ENCODE measurements around the gene CHRM5.

CHRM5 gene

GRCh38 chr15:33968224-33968623, at the start of gene CHRM5:
Gene CHRM5 (plus strand): TSS chr15:33968497. CDS start chr15:34062718, 94,221 bp downstream.
- in situ Hi-C loops (cut with HindIII; ENCODE audit: low sequenced_read_pairs), result no loop called here

GRCh38 chr15:33923446-33923845, 44.9 kb upstream of the CHRM5 start:
- in situ Hi-C loops (cut with HindIII; ENCODE audit: low sequenced_read_pairs), result no loop called here

GRCh38 chr15:33926260-33926659, 42.0 kb upstream of the CHRM5 start:
- in situ Hi-C loops (cut with HindIII; ENCODE audit: low sequenced_read_pairs), result no loop called here

- in situ Hi-C loops (cut with HindIII; ENCODE audit: low sequenced_read_pairs), result no loop called here
Measured at GRCh38 chr15:33932734-33933133, 35.6 kb upstream of the CHRM5 start.

DNA sequence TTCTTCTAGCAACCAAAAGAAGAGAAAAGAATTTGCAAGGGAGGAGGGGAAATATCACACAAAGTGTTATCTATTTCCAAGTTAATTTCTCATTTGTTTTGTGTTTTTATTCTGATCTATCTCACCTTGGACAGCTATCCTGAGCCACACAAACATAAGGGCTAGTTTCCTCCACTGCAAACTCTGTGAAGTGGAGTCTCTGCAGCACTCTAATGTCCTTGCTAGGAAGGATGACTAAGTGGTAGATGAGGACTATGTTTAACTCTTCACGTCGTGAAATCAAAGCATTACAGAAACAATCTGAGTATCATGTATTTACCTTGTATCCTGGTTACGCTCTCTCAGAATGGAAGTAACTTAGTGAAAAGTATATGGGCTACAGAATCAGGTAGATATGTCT, 33.9 kb upstream of the CHRM5 start:
- in situ Hi-C loops (cut with HindIII; ENCODE audit: low sequenced_read_pairs), result no loop called here

DNA sequence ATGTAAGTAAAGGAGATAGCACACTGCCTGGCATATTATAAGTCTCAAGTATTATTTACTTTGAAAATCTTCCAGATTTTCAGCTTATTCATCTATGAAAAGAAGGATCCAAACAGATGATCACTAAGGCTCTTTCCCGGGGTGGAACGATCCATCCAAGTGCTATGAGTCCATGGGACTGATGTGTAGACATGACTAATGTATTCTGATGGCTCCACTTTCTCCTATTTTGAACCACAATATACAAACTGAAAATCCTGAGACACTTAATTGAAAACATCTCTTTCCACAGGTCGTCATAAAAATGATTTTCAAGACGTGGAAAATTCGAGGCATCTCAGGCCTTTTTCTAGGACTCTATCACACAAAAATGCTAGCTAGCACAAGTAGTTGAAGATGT, 33.4 kb upstream of the CHRM5 start:
- in situ Hi-C loops (cut with HindIII; ENCODE audit: low sequenced_read_pairs), result no loop called here

DNA sequence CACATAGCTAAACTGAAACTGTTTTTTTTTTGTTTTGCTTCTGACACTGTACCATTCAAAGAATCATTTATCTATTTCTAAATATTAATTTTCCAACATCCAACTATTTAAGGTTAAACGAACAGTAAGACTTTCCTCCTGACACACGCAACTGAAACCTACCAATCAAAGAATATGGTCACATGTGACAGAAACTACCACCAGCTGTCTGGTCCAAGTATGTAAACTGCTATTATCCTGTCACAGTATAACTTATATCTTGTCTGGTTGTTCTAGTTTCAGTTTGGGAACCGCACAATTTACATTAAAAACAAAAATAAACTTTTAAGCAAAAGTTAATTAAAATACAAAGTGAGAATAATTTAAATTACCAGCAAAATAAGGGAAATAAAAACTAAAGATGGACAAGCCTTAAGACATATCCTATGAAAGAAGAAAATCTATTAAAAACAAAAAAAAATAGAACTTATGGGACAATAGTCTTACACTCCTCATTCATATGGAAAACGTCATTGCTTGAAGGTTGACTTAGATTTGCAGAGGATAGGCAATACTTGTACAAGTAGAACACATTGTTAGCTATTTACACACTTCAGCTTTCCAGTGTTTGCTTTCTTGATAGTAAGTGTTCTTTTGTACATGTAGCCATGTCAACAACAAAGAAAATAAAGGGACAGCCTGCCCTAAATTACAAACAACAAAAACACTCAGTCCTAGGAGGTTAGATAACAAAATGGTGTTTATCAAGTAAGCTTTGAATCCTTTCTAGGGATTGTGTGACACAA, 26.8 kb upstream of the CHRM5 start:
- in situ Hi-C loops (cut with HindIII; ENCODE audit: low sequenced_read_pairs), result no loop called here

DNA sequence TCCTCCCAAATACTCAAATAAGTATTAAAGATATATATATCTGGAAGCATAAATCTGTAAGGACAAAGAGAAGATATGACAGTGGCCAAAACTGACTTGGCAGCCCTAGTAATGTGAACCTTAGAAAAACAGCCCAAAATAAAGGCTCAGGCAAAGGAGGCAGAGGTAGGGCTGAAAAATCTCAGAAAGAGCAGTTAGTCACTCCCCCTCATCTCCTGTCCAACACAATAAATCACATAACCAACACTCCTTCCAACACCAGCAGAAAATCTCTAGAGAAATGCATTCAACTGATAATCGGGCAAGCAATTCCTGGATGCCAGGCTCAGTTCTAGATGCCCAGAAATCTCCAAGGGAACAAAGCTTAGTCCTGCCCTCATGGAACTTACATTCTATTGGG, 22.1 kb upstream of the CHRM5 start:
- in situ Hi-C loops (cut with HindIII; ENCODE audit: low sequenced_read_pairs), result no loop called here

DNA sequence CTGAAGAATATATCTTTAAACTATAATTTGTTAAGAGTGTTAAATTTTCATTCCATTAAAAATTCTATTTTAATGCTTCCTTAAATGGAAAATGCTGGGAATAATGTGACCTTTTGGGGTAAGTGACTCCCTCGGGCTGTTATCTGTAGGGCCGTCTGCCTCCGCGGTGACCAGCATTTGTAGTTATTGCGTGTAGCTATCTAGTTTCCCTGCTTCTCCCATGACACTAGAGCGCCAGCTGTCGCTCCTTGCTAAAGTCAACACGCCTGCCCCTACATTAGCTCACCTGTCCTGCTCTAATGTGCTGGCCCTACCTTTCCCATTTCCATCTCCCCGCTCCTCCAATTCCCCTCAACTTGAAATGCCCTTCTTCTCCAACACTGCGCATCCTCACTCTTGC, 12.4 kb upstream of the CHRM5 start:
- in situ Hi-C loops (cut with HindIII; ENCODE audit: low sequenced_read_pairs), result no loop called here

GRCh38 chr15:33956397-33956796, 11.9 kb upstream of the CHRM5 start:
- in situ Hi-C loops (cut with HindIII; ENCODE audit: low sequenced_read_pairs), result no loop called here

GRCh38 chr15:33959844-33960548, 8.3 kb upstream of the CHRM5 start:
- in situ Hi-C loops (cut with HindIII; ENCODE audit: low sequenced_read_pairs), result no loop called here

- in situ Hi-C loops (cut with HindIII; ENCODE audit: low sequenced_read_pairs), result no loop called here
Measured at GRCh38 chr15:33960549-33960935, 7.8 kb upstream of the CHRM5 start.

GRCh38 chr15:33963831-33964664, 4.2 kb upstream of the CHRM5 start:
- in situ Hi-C loops (cut with HindIII; ENCODE audit: low sequenced_read_pairs), result no loop called here

DNA sequence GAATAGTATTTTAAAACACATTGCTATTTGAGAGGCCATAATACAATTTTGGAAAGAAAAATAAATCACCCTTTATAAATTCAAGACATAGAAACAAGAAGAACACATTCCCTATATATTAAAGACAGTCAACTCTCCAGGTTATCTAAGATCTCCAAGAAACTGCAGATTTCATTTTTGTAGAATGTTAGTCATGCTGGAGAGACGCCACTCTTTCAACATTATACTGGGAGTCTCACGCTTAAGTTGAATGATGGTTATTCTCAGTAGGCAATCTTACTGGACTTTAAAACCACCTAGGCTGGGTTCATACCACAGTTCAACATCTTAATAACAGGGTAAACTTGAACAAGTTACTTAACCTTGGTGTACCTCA, 3.6 kb upstream of the CHRM5 start:
- in situ Hi-C loops (cut with HindIII; ENCODE audit: low sequenced_read_pairs), result no loop called here

GRCh38 chr15:33968821-33969220, 524 bp downstream of the CHRM5 start:
- in situ Hi-C loops (cut with HindIII; ENCODE audit: low sequenced_read_pairs), result no loop called here

- in situ Hi-C loops (cut with HindIII; ENCODE audit: low sequenced_read_pairs), result no loop called here
Measured at GRCh38 chr15:33971811-33972210, 3.5 kb downstream of the CHRM5 start.

GRCh38 chr15:33975022-33975565, 6.8 kb downstream of the CHRM5 start:
- in situ Hi-C loops (cut with HindIII; ENCODE audit: low sequenced_read_pairs), result loop anchor here (25.0 kb wide), 1 partner anchor 238 kb away; no protein-coding TSS in a partner anchor

- in situ Hi-C loops (cut with HindIII; ENCODE audit: low sequenced_read_pairs), result loop anchor here (25.0 kb wide), 1 partner anchor 243 kb away; no protein-coding TSS in a partner anchor
Measured at GRCh38 chr15:33980159-33980558, 11.9 kb downstream of the CHRM5 start.

DNA sequence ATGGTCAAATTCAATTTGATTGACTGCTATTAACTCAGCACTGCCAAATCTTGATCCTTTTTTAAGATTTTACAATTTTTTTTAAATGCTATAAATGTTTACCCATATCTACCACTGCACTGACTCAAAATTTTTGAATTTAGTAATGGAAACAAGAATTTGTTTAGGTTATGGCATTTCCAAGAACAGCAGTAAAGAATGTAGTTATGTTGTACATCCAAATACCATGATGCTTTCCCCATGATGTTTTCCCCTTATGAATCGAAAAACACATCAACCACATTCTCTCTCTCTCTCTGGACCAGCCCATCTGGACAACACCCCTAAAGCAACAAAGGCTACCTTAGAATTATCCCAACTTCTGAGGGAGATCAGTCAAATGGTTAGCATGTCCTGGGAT, 14.2 kb downstream of the CHRM5 start:
- in situ Hi-C loops (cut with HindIII; ENCODE audit: low sequenced_read_pairs), result loop anchor here (25.0 kb wide), 1 partner anchor 245 kb away; no protein-coding TSS in a partner anchor

DNA sequence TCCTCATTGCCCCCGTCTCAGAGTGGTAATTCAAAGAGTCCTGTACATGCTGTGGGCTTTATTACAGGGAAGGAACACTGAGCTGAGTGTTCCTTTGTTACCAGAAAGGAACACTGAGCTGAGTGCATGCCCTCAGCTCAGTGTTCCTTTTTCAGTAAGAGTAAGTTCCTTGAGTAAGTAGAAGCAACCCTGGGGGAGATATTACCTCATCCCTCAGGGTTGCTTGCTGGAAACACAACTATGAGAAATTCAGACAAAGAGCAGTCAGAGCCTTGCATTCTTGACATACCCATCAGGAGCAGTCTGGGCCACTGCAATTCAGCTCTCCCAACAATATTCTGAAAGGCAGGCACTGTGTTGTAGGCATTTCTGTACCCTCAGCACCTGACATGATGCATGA, 17.0 kb downstream of the CHRM5 start:
- in situ Hi-C loops (cut with HindIII; ENCODE audit: low sequenced_read_pairs), result loop anchor here (25.0 kb wide), 1 partner anchor 248 kb away; no protein-coding TSS in a partner anchor

DNA sequence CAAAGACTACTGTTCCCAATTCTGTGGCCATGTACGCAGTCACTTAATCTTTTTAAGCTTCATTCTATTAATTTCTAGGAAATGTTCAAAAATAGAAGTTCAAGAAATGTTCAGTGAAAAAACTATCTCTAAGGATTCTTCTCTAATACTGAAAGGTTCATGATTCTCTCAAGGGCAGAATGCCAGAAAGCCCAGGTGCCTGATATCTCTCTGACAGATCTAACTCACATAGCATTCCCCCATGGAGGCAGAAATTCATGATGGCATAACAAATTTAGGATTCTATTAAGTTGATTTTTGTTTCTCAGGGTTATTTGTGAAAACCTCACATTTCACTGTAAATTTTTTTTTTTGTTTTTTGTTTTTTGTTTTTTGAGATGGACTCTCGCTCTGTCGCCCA, 17.5 kb downstream of the CHRM5 start:
- in situ Hi-C loops (cut with HindIII; ENCODE audit: low sequenced_read_pairs), result loop anchor here (25.0 kb wide), 1 partner anchor 248 kb away; no protein-coding TSS in a partner anchor
